ENCODE measurements around the gene OR5K2. TPM values are rescaled to one million over a fixed set of nuclear protein-coding genes. Genes with fewer than 3 reads are reported as not detected.

Gene OR5K2
- total and polyA plus RNA-seq, 2 donors (not counting 1 experiment from before 2014, with no cell fraction given): not detected

GRCh38 chr3:98532275-98532637 is 34.8 kb downstream of the OR5K2 start:
- TF ChIP-seq CTCF (IDR thresholded peaks at IDR 0.05) (no peak), EZH2 (IDR thresholded peaks at IDR 0.05; ENCODE audit: borderline replicate concordance, insufficient read depth, low read depth, low read length, poor library complexity, severe bottlenecking) (no peak)
- no peak overlapping the region for H3K27ac Mint-ChIP-seq
- H3K9ac ChIP-seq (ENCODE audit: low read length): peak overlapping the region; percentile 20
- no peaks in the 10 kb centered on the region for H3K4me1 ChIP-seq (ENCODE audit: control insufficient read depth in 2 of 2, insufficient read depth in 2 of 2, low read length in 2 of 2)
- 92% methylated on average over 5 of the region's 5 CpGs for WGBS (ENCODE audit: insufficient coverage)
- no peak for ATAC-seq (ENCODE audit: low read depth)
- H4K20me1 ChIP-seq (ENCODE audit: control insufficient read depth, insufficient read depth, low read length, poor library complexity, severe bottlenecking): no peaks in the 10 kb centered on the region
- DNase-seq: no peak
- H3K79me2 ChIP-seq (ENCODE audit: control insufficient read depth, insufficient read depth, low read length): no peaks in the 10 kb centered on the region
- no peaks in the 10 kb centered on the region for H3K36me3 ChIP-seq (replicated peaks in 1 of 2; ENCODE audit: control extremely low read depth in 1 of 2, control insufficient read depth in 1 of 2, extremely low read depth in 1 of 2, insufficient read depth in 2 of 2, low read length in 1 of 2)
- ChIA-PET POLR2A (no interaction called here), CTCF (interaction anchor here (1.0 to 1.5 kb wide), 2 partner anchors 70 to 71 kb away, joined by 4 read pairs; no protein-coding TSS in a partner anchor)
- H3K4me1 Mint-ChIP-seq: peaks cover 10% of the 10 kb centered on the region
- H3K27me3 Mint-ChIP-seq: peaks cover 3% of the 10 kb centered on the region
- intact Hi-C loops (cut with micrococcal nuclease): no loop called here
- H3K4me3 Mint-ChIP-seq: peak overlapping the region; percentile 55
- no peaks in the 10 kb centered on the region for H3K27me3 ChIP-seq (replicated peaks in 1 of 4; ENCODE audit: control extremely low read depth in 1 of 4, control insufficient read depth in 3 of 4, insufficient read depth in 4 of 4, low read length in 3 of 4)
- H2AFZ ChIP-seq (ENCODE audit: insufficient read depth, low read depth, low read length, poor library complexity, severe bottlenecking): peak overlapping the region; percentile 0
- H3K9me3 ChIP-seq (ENCODE audit: control extremely low read depth in 1 of 3, control insufficient read depth in 2 of 3, insufficient read depth in 1 of 3, low read length in 2 of 3): no peaks in the 10 kb centered on the region
- no peaks in the 10 kb centered on the region for H3K9me3 Mint-ChIP-seq (ENCODE audit: insufficient read depth)
- peak overlapping the region in 3 of 5 experiments; percentile 35 to 40 (median 39) for H3K4me3 ChIP-seq (ENCODE audit: control extremely low read depth in 1 of 5, extremely low read depth in 1 of 5, insufficient read depth in 1 of 5, low read depth in 2 of 5, low read length in 4 of 5)
- peak overlapping the region; percentile 16 for H3K4me2 ChIP-seq (replicated peaks; ENCODE audit: low read depth, low read length, poor library complexity, severe bottlenecking)
- no peak overlapping the region for H3K27ac ChIP-seq (ENCODE audit: low read length in 2 of 2)

GRCh38 chr3:98532709-98533571 is 35.5 kb downstream of the OR5K2 start:
- Histone ChIP-seq H2AFZ (ENCODE audit: insufficient read depth, low read depth, low read length, poor library complexity, severe bottlenecking) (no peak overlapping the region), H3K27me3 (replicated peaks in 1 of 4; ENCODE audit: control extremely low read depth in 1 of 4, control insufficient read depth in 3 of 4, insufficient read depth in 4 of 4, low read length in 3 of 4) (no peaks in the 10 kb centered on the region), H3K4me2 (replicated peaks; ENCODE audit: low read depth, low read length, poor library complexity, severe bottlenecking) (no peak overlapping the region), H3K9ac (ENCODE audit: low read length) (no peak overlapping the region), H3K9me3 (ENCODE audit: control extremely low read depth in 1 of 3, control insufficient read depth in 2 of 3, insufficient read depth in 1 of 3, low read length in 2 of 3) (no peaks in the 10 kb centered on the region), H3K79me2 (ENCODE audit: control insufficient read depth, insufficient read depth, low read length) (no peaks in the 10 kb centered on the region), H3K4me1 (ENCODE audit: control insufficient read depth in 2 of 2, insufficient read depth in 2 of 2, low read length in 2 of 2) (no peaks in the 10 kb centered on the region), H3K36me3 (replicated peaks in 1 of 2; ENCODE audit: control extremely low read depth in 1 of 2, control insufficient read depth in 1 of 2, extremely low read depth in 1 of 2, insufficient read depth in 2 of 2, low read length in 1 of 2) (no peaks in the 10 kb centered on the region), H3K4me3 (ENCODE audit: control extremely low read depth in 1 of 5, extremely low read depth in 1 of 5, insufficient read depth in 1 of 5, low read depth in 2 of 5, low read length in 4 of 5) (peak overlapping the region in 2 of 5 experiments; percentile 35 to 40), H3K27ac (ENCODE audit: low read length in 2 of 2) (no peak overlapping the region), H4K20me1 (ENCODE audit: control insufficient read depth, insufficient read depth, low read length, poor library complexity, severe bottlenecking) (no peaks in the 10 kb centered on the region)
- TF ChIP-seq CTCF (IDR thresholded peaks at IDR 0.05): no peak
- TF ChIP-seq EZH2 (IDR thresholded peaks at IDR 0.05; ENCODE audit: borderline replicate concordance, insufficient read depth, low read depth, low read length, poor library complexity, severe bottlenecking): no peak
- intact Hi-C loops (cut with micrococcal nuclease): no loop called here
- H3K9me3 Mint-ChIP-seq (ENCODE audit: insufficient read depth): no peaks in the 10 kb centered on the region
- H3K27ac Mint-ChIP-seq: peak overlapping the region; percentile 62
- 93% methylated on average over 4 of the region's 6 CpGs for WGBS (ENCODE audit: insufficient coverage)
- POLR2A ChIA-PET: no interaction called here
- peaks cover 10% of the 10 kb centered on the region for H3K4me1 Mint-ChIP-seq
- DNase-seq (no peak), ATAC-seq (ENCODE audit: low read depth) (no peak)
- peaks cover 3% of the 10 kb centered on the region for H3K27me3 Mint-ChIP-seq
- CTCF ChIA-PET: interaction anchor here (0.5 to 1.5 kb wide), 3 partner anchors 69 to 73 kb away, joined by 3 to 4 read pairs (median 4); no protein-coding TSS in a partner anchor
- H3K4me3 Mint-ChIP-seq: peak overlapping the region; percentile 55

Data from B cell (primary cell).